Stimulated activated CD8-positive, alpha-beta memory T cell treated with anti-CD3 and anti-CD28 coated beads, Interleukin-2, amount 100 ng/mL, for 1 hour (primary cell): ENCODE data around the gene AMN.

Experiments used
- DNase-seq, 2 donors: peaks; one replicate each; pipeline ENCODE4 v3.0.0-alpha.2; 2020; ENCODE audit warnings: low read depth in 2 of 2

Gene AMN

GRCh38 chr14:102943979-102944378 is 21.5 kb downstream of the AMN start:
- DNase-seq, result no peak

GRCh38 chr14:102944448-102945330 is 22.2 kb downstream of the AMN start:
- DNase-seq, result no peak

- DNase-seq, result no peak
Measured at GRCh38 chr14:102945346-102946130, 23.1 kb downstream of the AMN start.

- no peak for DNase-seq
Measured at GRCh38 chr14:102947321-102948103, 25.0 kb downstream of the AMN start.

- DNase-seq, result no peak
Measured at GRCh38 chr14:102948698-102949061, 26.2 kb downstream of the AMN start.

GRCh38 chr14:102949062-102949800 is 26.8 kb downstream of the AMN start:
- no peak for DNase-seq

GRCh38 chr14:102949801-102950451 is 27.5 kb downstream of the AMN start:
- no peak for DNase-seq

- no peak for DNase-seq
Measured at GRCh38 chr14:102951034-102951433, 28.6 kb downstream of the AMN start.

GRCh38 chr14:102951799-102952198 is 29.3 kb downstream of the AMN start:
- DNase-seq, result no peak

- no peak for DNase-seq
Measured at GRCh38 chr14:102952276-102952675, 29.8 kb downstream of the AMN start.

- DNase-seq, result no peak
Measured at GRCh38 chr14:102953100-102953499, 30.6 kb downstream of the AMN start.

- DNase-seq, result no peak
Measured at GRCh38 chr14:102954081-102954789, 31.8 kb downstream of the AMN start.

- no peak for DNase-seq
Measured at GRCh38 chr14:102955636-102956408, 33.4 kb downstream of the AMN start.

GRCh38 chr14:102957222-102957621 is 34.8 kb downstream of the AMN start:
- no peak for DNase-seq

GRCh38 chr14:102958461-102958860 is 36.0 kb downstream of the AMN start:
- no peak for DNase-seq

GRCh38 chr14:102962111-102962627 is 39.7 kb downstream of the AMN start:
- DNase-seq, result no peak

- DNase-seq, result no peak
Measured at GRCh38 chr14:102964152-102964730, 41.8 kb downstream of the AMN start.

- DNase-seq, result no peak
Measured at GRCh38 chr14:102965282-102965681, 42.8 kb downstream of the AMN start.
